SU-DHL-6 (cell line): ENCODE measurements around the gene MAP3K2.

Experiments
- CTCF ChIP-seq: fragments of 200-600 bp; sonication (generic); IDR thresholded peaks from one replicate; pipeline ENCODE4 v1.5.1; 2017; ENCODE audit warnings: antibody characterized with exemption, mild to moderate bottlenecking, low read length, moderate library complexity; ENCODE audit not compliant: insufficient read depth, poor library complexity, severe bottlenecking
- EZH2phosphoT487 ChIP-seq: fragments of 200-600 bp; sonication (generic), shearing (Covaris generic); conservative IDR thresholded peaks from 2 replicates; pipeline ENCODE4 v1.6.1; 2018; ENCODE audit warnings: mild to moderate bottlenecking, antibody characterized with exemption, low read length, moderate library complexity, mixed read lengths

- TF ChIP-seq CTCF (no peak), EZH2phosphoT487 (no peak)
These were observed 36.1 kb upstream of the MAP3K2 start for GRCh38 chr2:127423880-127424279.
